HG03460 (cell line): ENCODE measurements around the gene SFT2D2.
"Not testable (repeated sequence)": the region's sequence is repeated elsewhere in the genome, so short reads cannot be mapped to it uniquely, and the experiment has no call there.

Experiments used
- ATAC-seq: cut with Tn5 transposase; IDR thresholded peaks from one replicate; pipeline ENCODE4 v1.9.1; 2021; ENCODE audit not compliant: unreplicated experiment

The SFT2D2 gene

GRCh38 chr1:168225476-168226190 lies at the start of gene SFT2D2:
Gene SFT2D2, plus strand, starts transcription at chr1:168226004. Its CDS starts 76 bp downstream, at chr1:168226080.
- peak; percentile 80 for ATAC-seq

GRCh38 chr1:168178227-168178637 lies 47.6 kb upstream of the SFT2D2 start:
- ATAC-seq, result no peak

- ATAC-seq, result peak; percentile 89
These were observed 47.0 kb upstream of the SFT2D2 start, which contains the start of gene TIPRL for GRCh38 chr1:168178638-168179437. Gene TIPRL, plus strand, starts transcription at chr1:168178962. Its CDS starts 116 bp downstream, at chr1:168179078.

- peak; percentile 6 for ATAC-seq
These were observed 46.2 kb upstream of the SFT2D2 start for GRCh38 chr1:168179438-168180147.

GRCh38 chr1:168180148-168180524 lies 45.7 kb upstream of the SFT2D2 start:
- no peak for ATAC-seq

- ATAC-seq, result not testable (repeated sequence)
These were observed 44.6 kb upstream of the SFT2D2 start for GRCh38 chr1:168181063-168181720.

GRCh38 chr1:168187177-168187576 lies 38.6 kb upstream of the SFT2D2 start:
- ATAC-seq, result no peak

GRCh38 chr1:168190403-168190802 lies 35.4 kb upstream of the SFT2D2 start:
- no peak for ATAC-seq

- ATAC-seq, result no peak
These were observed 30.3 kb upstream of the SFT2D2 start for GRCh38 chr1:168195199-168196135.

GRCh38 chr1:168199056-168199455 lies 26.7 kb upstream of the SFT2D2 start:
- ATAC-seq, result no peak

GRCh38 chr1:168202941-168203654 lies 22.7 kb upstream of the SFT2D2 start:
- ATAC-seq, result no peak

- ATAC-seq, result no peak
These were observed 19.7 kb upstream of the SFT2D2 start for GRCh38 chr1:168206111-168206510.

- not testable (repeated sequence) for ATAC-seq
These were observed 18.1 kb upstream of the SFT2D2 start for GRCh38 chr1:168207673-168208072.

GRCh38 chr1:168210312-168210711 lies 15.5 kb upstream of the SFT2D2 start:
- ATAC-seq, result no peak

GRCh38 chr1:168213349-168213748 lies 12.5 kb upstream of the SFT2D2 start:
- ATAC-seq, result no peak

- no peak for ATAC-seq
These were observed 9.6 kb upstream of the SFT2D2 start for GRCh38 chr1:168216171-168216570.

- no peak for ATAC-seq
These were observed 8.1 kb upstream of the SFT2D2 start for GRCh38 chr1:168217664-168218063.

GRCh38 chr1:168218658-168219057 lies 7.1 kb upstream of the SFT2D2 start:
- ATAC-seq, result no peak

- ATAC-seq, result no peak
These were observed 5.3 kb upstream of the SFT2D2 start for GRCh38 chr1:168220470-168220871.
